GM19023 (cell line): ENCODE results near the gene ETFB.

Source experiments
- ATAC-seq: cut with Tn5 transposase; IDR thresholded peaks from one replicate; pipeline ENCODE4 v1.9.1; 2021; ENCODE audit warnings: mild to moderate bottlenecking, moderate library complexity; ENCODE audit not compliant: unreplicated experiment

ETFB gene

DNA sequence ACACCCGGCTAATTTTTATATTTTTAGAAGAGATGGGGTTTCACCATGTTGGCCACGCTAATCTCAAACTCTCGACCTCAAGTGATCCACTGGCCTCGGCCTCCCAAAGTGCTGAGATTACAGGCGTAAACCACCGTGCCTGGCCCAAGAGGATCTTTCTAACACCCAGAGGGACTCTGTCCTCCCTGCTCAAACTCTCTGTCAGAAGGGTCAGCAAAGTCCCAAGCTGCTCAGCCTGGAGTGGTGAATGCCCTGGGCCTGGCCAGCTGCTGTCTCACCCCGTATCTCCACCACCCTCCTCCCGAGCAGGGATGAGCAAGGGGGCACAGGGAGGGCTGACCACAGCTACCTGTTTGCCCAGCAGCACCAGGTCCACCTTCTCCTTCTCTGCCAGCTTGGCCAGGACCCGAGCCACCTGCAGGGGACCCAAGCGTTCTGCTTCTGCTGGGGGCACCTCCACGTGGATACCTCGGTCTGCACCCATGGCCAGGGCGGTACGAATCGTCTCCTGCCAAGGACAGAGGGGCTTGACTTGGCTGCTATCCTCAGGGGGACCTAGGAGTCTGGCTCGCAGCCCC is 13.3 kb downstream of the ETFB start:
- ATAC-seq: no peak

DNA sequence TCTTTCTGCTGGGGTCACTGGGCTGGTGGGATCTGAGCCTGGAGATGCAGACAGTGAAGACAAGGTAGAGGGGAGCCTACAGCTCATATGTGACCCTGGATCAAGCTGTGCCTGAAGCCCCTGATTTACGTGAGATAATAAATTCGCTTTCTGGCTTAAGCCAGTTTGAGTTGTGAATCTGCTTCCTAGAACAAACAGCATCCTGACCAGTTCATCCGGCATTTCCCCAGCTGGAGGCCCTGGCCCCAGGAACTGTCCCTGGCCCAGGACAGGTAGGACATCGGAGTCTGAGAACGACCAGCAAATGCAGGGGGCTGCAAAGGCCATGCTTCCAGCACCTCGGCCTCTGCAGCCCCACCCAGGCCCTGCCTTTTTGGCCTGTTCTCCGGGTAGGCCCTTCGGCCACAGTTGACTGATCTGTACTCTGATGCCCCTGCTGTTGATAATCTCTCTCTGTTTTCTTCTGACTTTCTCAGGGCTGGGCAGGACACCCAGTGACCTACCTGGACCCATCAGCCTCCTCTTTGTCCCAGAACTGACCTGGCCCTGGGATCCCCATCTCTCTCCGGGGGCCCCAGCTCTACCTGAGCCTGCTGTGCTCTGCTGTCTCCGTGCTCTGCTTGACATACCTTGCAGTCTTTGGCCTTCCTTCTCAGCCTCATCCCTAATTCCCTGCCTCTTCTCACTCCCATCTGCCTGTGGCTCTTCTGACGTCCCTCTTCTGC is 14.8 kb downstream of the ETFB start:
- ATAC-seq: no peak

DNA sequence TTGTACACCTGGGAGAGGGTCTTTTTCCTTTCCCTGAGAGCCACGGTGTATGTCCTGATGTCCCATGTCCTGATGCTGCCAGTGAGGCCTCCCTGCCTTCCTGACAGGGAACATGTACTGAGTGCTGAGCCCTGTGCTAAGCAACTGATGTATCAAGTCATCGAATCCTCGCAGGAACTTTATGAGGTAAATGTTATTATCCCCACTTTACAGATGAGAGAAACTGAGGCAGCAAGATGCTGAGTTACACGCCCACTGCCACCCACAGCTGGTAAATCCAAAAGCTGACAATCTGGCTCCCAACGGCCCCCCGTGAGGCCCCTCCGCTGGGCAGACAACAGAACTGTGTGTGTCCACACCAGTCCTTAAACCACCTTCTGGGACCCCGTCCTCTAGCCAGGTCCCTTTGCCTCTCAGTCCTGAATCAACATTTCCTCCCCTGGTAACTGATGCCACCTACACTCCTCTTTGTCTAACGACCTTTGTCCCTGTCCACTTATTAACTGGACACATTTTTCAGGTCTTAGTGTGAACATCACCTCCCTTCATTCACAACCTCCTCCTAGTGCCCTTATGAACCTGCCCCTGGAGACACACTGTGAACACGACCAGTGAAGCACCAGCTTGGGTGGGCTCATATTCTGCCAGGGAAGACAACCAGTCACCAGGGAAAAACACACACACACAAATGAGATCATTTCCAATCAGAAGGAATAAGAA is 18.8 kb downstream of the ETFB start:
- ATAC-seq: no peak

DNA sequence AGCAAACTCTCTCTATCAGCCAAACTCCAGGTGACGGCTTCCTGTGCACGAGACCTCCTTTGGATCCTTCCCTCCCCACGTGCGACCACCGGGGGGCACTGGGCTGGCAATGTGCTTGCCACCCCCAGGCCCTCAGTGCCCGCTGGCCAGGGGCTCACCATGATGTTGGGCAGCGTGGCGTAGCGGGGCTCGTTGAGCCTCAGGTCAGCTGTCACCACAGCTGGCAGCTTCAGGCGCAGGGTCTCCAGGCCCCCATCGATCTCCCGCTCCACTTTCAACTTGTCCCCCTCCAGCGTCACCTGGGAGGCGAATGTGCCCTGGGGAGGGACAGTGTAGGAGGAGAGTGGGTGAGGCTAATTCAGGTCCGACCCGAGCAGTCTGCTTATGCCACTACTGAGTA is 19.4 kb downstream of the ETFB start:
- ATAC-seq: no peak

DNA sequence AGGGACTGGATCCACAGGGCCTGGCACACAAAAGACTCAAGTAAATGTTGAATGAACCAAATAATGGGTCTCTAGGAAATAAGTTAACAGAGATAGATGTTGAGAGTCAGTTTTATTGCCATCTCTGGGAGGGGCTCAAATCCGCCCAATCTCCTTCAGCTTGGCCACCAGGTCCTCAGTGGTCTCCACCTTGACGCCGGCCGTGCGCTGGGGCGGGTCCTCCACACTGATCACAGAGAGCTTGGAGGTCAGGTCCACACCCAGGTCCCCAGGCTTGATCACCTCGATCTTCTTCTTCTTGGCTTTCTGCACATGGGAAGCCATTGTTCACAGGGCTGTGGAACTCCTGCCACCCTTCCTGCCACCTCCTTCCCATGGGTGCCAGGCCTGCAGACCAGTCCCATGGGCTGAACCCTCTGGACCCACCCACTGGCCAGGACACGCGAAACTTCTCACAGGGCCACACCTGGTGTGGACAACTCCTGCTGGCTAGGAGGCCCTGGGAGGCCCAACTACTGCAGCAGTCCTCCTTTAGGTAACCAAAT is 21.0 kb downstream of the ETFB start:
- ATAC-seq: no peak

DNA sequence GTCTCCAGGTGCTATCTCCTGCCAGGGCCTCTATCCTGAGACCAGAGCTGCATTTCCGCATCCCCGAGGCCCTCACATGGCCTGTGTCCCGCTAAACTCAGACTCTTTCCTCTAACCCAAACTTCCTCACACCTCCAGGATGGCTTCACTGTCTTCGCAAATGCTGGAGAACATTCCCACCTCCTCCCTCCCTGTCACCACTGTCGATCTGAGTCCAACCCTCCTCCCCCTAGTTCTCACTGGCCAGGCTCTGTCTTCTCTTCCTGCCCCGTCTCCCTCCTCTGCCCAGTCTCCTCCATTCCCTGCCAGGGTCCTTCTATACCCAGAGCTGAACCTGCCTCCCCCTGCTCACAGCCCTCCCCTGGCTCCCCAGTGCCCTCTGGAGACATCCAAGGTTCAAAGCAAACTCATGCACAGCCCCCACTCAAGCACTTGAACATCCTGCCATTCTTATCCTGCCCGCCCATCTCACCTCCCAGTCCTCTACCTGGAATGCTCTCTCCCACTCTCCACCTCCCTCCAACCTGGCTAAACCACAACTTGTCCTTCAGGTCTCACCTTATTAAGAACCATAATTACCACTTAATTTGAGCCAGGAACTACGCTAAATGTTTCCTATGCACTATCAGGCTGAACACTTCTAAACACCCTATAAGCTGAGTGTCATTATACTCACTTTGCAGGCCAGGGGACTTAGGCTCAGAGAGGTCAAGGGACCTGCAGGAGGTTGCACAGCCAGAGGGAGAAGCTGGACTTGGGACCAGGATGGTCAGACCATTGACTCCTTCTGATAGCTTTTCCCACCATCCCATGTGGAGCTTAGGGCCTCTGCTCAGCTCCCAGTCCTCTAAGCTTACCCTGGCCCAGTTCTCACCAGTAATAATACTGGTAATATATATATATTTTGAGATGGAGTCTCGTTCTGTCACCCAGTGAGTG is 23.3 kb downstream of the ETFB start:
- ATAC-seq: no peak

DNA sequence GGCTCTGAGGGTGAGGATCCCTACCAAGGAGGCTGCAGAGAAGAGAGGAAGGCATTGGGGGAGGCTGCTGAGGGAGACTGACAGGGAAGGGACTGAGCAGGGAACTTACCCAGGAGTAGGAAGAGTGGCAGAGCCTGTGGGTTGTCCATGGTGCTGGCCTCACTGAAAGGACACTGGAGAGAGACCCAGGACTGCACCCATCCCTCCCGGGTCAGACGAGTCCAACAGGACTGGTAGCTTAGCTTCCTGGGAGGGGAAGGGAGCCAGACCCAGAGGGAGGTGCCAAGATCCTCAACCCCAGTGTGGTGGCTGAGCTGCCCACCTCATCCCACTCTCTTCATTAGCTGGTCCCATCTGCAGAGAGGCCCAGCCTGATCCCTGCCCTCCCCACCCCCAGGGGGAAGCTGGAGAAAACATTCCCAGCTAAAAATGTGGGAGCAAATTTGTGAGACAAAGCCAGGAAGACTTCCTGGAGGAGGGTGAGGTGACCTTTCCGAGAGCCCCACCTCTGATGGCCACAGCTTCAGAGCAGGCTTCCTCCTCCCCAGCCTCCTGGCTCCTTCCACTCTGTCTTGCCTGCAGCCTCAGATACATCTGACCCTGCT is 24.1 kb downstream of the ETFB start, which contains the start of gene VSIG10L:
VSIG10L (minus strand) TSS at position 164 of the 605 bp plus-strand sequence; CDS start at position 149, 15 bp downstream.
- no peak for ATAC-seq

DNA sequence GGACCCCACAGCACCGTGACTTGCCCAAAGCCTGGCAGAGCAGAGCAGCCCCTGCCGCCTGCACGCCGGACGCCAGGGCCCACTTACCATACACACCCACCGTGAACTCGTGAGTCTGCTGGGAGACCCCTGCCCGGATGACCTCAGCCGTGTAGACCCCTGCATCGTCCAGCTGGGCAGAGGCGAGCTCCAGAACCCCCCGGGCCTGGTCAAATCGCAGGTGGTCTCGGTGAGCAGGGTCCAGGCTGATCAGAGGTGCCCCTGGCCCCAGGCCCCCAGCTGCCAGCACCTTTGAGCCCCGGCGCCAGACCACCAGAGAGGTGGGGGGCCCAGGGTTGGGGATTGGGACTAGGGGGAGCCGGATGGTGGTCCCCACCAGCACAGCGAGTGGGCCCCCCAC is 25.1 kb downstream of the ETFB start:
- ATAC-seq: no peak

DNA sequence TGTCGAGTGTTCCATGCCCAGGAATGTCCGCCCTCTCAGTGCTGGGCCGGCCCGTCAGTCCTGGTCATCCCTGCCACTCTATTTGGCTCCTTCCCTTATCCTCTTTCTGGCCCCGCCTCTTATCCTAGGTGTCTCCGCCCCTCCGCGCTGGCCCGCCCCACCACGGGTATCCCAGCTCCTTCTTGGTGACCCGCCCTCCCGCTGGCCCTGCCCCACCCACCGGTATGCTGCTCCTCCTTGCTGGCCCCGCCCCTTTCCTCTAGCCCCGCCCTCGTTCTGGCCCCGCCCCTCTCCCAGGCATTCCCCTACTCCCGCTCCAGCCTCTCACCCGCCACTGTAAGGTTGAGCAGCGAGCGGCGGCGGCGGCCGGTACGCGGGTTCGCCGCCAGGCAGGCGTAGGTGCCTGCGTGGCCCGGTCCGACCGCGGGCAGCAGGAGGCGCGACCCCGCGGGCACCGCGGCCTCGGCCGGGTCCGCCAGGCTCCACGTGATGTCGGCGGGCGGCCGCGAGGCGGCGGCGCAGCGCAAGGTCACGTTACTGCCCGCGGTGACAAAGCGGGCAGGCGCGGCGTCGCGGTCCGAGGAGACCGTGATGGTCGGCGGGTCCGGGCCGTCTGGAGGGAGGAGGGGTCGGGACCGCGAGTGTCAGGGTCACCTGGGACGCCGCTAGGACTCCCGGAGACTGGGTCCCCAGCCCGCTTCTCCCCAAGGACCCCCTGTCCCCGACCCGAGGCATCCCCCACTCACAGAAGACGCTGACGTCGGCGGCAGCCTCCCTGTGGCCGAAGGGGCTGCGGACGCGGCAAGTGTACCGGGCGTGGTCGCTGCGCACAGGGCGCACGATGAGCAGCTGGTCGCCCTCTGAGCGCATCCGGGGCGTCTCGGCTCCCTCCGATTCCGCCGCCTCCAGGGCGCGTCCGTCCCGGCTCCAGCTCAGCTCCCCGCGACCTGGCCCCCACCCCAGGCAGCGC is 26.2 kb downstream of the ETFB start:
- ATAC-seq: peak; percentile 57

DNA sequence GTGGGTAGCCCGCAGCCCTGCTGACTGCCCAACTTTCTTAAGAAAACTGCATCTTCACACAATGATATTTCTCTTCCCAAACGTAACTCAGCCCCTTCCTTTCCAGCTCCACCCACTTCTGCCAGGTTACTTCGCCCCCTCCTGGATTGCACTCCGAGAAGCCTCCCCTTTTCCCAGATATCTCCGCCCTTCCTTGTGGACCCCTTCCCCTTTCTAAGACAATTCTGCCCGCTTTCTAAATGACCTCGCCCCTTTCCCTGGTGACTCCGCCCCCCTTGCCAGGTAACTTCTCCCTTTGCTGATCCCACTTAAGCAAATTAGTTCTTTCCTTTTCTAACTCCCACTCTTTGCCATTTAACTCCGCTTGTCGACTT is 26.9 kb downstream of the ETFB start:
- peak; percentile 1 for ATAC-seq

DNA sequence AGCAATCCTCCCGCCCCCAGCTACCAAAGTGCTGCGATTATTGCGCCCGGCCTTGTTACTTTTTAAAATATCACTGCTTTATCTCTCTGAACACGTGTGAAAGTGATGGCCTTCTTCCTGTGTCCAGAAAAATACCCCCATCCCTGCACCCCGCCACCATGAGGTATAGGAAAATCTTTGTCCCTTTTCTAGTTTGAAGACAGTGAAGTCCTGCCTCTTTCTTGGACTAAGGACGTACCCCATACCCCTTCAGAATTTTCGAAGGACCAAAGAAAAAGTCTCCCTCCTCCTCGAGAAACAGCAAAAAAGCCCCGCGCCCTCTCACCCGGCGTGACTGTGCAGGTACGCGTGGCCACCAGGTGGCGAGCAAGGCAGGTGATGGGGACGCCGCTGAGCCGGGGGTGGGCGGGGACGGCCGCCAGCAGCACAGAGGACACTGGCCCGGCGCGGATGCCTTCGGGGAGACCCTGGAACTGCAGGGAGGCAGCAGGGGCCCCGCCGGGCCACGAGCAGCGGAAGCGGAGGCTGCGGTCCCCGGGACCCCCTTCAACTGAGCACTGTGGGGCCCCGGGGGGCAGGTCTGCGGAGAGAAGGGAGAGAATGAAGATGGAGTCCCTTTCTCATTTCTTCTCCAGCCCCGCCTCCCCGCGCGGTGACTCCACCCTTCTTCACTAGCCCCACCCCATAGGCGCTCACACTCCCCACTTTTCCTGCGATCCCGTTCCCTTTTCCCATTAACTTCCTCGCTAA is 27.4 kb downstream of the ETFB start:
- ATAC-seq: peak; percentile 50

DNA sequence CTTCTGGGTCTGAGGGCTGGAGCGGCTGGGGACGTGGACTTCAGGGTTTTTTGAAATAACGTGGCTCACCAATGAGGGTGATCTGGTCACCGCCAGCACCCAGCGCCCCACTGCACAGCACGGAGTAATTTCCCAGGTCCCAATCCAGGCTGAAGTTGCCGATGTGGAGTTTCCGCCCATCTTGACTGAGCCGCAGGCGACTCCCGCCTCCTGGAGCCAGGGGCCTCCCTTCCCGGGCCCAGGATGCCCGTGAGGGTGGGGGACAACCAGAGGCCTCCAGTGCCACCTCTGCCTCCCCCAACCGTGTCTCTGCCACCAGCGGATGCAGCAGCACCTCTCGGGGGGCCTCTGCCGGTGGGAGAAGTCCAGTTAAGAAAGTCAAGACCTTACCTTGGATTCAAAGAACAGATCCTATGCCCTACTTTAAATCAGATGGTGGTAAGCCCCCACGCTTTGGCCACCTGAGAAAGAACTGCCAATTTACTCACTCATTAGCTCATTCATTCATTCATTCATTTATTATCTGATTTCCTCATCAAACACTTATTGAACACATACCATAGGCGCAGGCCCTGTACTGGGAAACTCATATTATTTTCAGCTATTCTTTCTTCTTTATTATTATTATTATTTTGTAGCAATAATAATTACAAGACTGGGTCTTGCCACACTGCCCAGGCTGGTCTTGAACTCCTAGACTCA is 28.2 kb downstream of the ETFB start:
- no peak for ATAC-seq

DNA sequence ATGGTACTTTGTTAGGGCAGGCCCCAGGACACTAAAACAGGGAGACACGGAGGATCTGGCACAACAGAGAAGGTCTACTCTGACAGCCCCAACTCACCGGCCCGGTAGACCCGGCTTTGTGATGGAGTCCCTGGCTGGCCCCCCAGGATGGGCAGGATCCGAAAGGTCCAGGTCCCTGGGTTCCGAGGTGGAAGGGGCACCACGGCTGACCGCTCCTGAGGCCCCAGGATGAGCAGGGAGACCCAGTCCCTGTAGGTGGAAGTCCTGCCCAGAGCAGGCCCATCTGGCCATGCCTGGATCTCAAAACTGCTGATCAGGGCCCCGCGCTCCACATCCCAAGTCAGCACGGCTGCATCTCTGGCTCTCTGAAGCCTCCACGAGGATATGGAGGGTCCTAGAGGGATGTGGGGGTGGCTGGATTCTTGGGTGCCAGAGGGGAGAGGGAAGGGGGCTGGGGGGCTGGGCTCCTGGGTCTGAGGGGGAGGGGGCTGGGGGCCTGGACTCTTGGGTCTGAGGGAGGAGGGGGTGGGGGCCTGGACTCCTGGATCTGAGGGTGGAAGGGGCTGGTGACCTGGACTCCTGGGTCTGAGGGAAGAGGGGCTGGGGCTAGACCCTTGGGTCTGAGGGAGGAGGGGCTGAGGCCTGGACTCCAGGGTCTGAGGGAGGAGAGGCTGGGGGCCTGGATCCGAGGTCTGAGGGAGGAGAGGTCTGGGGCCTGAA is 28.9 kb downstream of the ETFB start:
- ATAC-seq: no peak

DNA sequence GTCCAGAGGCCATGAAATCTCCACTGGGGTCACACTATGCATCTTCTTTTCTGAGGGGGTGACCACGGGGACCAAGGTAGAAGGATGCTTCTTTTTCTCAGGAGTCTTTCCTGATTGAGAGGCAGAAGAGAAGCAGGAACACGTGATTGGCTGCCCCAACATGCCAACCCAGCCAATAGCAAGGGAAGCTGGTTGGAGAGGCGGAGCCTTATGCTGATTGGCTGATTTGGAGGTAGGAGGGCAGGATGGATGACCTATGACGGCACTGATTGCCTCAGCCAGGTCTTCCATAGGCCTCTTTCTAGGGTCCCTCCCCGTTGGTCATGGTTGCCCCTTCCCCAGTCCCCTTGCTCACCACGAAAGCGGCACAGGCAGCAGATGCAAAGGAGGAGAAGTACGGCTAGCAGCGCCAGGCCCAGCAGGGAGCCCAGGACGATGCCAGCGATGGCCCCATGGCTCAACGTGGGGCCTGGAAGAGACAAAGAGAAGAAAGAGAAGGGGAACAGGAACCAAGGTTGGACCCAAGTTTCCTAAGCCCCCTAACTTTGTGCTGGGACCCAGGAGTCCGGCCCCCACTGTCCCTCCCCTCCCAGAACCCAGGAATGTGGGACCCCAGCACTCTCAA is 32.2 kb downstream of the ETFB start:
- no peak for ATAC-seq

DNA sequence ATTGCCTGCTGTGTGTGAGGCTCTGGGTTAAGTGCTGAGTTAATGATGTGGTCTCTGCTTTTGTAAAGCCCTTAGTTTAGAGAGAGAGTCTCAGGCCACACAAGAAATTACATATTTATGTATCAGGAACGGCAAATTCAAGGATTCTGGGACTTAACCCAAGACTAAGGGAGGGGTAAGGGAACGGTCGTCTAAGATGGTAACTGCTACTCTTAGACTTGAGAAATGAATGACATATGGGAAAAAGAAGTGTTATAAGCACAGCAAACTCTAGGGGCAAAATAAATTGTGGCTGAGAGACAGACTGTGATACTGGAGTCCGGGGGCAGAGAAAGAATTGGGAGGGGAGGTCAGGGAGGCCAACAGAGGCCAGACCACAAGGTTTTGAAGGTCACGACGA is 34.5 kb downstream of the ETFB start:
- no peak for ATAC-seq

DNA sequence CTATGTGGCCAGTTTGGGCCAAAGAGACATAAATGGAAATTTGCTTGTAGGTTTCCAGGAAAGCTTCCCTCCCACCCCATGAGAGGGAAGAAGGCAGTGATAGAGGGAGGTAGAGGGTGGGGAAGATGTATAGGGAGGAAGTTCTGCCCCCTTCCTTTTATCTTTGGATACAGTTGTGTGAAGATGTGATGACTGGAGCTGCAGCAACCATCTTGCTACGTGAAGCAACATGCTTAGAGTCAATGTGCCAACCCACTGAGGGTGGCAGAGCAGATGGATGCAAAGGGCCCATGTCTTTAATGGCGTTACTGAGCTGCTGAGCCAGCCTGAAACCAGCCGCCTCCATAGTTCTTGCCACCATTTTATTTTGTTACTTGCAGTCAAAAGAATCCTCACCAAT is 35.0 kb downstream of the ETFB start:
- no peak for ATAC-seq

DNA sequence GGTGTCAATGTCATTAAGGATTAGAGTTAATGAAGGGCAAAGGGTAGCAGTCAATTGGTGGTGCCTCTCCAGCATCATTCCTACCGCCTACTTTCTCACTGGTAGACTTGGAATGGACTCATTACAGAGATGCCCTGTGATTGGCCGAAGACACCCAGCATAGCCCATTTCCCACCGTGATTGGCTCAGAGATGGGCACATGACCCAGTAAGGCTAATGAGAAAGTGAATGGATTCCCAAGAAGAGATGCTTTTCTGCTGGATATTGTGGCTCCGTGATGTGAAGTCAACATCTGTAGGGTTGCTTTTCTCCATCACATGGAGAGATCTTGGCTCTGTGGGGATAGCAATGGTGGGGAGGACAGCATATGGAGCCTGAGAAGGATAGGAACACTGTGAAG is 35.8 kb downstream of the ETFB start:
- no peak for ATAC-seq
